Right lobe of liver (tissue), 4 donors: ENCODE results near the gene TSPAN11.

Experiments used
- POLR2A ChIP-seq: fragments of 450-650 bp; IDR thresholded peaks from one replicate; pipeline ENCODE4 v1.6.1; 2017; ENCODE audit warnings: antibody characterized with exemption, mild to moderate bottlenecking
- TF ChIP-seq, protein P1 (sequence below), 4 donors: fragments of 200-600 bp in 3 of 4; fragments of 450-650 bp in 1 of 4; IDR thresholded peaks; one replicate each; pipeline versions ENCODE4 v1.5.1 to v1.8.0; 2016 to 2022; ENCODE audit warnings: antibody characterized with exemption in 4 of 4, mild to moderate bottlenecking in 2 of 4
- donor health status: DM: no; HTN: no; CAD: no.
- donor health status: DM: no; HTN: no; CAD: no.
- donor health status: DM: no; HTN: yes; CAD: no.

DNA sequence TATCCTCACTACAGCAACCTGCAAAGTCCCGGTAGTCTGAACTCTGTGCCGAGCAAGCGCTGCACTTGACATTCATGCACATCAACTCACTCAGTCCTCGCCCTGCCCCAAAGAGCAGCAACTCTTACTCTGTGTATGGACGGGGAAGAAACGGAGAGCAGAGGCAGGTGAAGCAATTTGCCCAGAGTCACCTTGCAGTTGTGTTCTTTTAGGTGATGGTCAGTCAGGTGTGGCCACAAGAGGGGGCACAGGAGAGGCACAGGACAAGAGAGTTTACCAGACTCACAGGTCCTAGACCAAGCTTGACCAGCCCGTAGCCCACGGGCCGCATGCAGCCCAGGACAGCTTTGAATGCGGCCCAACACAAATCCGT lies 39.1 kb downstream of the TSPAN11 start:
- TF ChIP-seq, protein P1, sequence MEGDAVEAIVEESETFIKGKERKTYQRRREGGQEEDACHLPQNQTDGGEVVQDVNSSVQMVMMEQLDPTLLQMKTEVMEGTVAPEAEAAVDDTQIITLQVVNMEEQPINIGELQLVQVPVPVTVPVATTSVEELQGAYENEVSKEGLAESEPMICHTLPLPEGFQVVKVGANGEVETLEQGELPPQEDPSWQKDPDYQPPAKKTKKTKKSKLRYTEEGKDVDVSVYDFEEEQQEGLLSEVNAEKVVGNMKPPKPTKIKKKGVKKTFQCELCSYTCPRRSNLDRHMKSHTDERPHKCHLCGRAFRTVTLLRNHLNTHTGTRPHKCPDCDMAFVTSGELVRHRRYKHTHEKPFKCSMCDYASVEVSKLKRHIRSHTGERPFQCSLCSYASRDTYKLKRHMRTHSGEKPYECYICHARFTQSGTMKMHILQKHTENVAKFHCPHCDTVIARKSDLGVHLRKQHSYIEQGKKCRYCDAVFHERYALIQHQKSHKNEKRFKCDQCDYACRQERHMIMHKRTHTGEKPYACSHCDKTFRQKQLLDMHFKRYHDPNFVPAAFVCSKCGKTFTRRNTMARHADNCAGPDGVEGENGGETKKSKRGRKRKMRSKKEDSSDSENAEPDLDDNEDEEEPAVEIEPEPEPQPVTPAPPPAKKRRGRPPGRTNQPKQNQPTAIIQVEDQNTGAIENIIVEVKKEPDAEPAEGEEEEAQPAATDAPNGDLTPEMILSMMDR (IDR thresholded peaks at IDR 0.05), result peak in 3 of 4 donors; percentile 17 to 38 (median 35)
- no peak for TF ChIP-seq POLR2A
